DLD1 (cell line): ENCODE measurements around the gene WNT3A.
"Not testable (repeated sequence)": the region's sequence is repeated elsewhere in the genome, so short reads cannot be mapped to it uniquely, and the experiment has no call there.

Experiments used
- in situ Hi-C: cut with HindIII; loops from 2 replicates; pipeline ENCODE4 v1.10.0; 2017; ENCODE audit warnings: low sequenced_read_pairs

Gene WNT3A

GRCh38 chr1:228010921-228011320 is 4.1 kb downstream of the WNT3A start:
- in situ Hi-C loops: no loop called here

GRCh38 chr1:228011721-228012311 is 5.0 kb downstream of the WNT3A start:
- in situ Hi-C loops: no loop called here

- in situ Hi-C loops: no loop called here
Observed at GRCh38 chr1:228012555-228012954, 5.8 kb downstream of the WNT3A start.

- in situ Hi-C loops: no loop called here
Observed at GRCh38 chr1:228013131-228013934, 6.5 kb downstream of the WNT3A start.

GRCh38 chr1:228013935-228014930 is 7.4 kb downstream of the WNT3A start:
- in situ Hi-C loops: no loop called here

GRCh38 chr1:228015276-228016180 is 8.7 kb downstream of the WNT3A start:
- in situ Hi-C loops: no loop called here

- in situ Hi-C loops: no loop called here
Observed at GRCh38 chr1:228016181-228016510, 9.3 kb downstream of the WNT3A start.

- in situ Hi-C loops: no loop called here
Observed at GRCh38 chr1:228016653-228017355, 10.0 kb downstream of the WNT3A start.

GRCh38 chr1:228017356-228018124 is 10.7 kb downstream of the WNT3A start:
- in situ Hi-C loops: no loop called here

GRCh38 chr1:228018125-228018398 is 11.3 kb downstream of the WNT3A start:
- in situ Hi-C loops: no loop called here

GRCh38 chr1:228018961-228019721 is 12.3 kb downstream of the WNT3A start:
- in situ Hi-C loops: no loop called here

GRCh38 chr1:228019722-228020083 is 12.9 kb downstream of the WNT3A start:
- in situ Hi-C loops: not testable (repeated sequence)

GRCh38 chr1:228020686-228021354 is 14.0 kb downstream of the WNT3A start:
- in situ Hi-C loops: no loop called here

GRCh38 chr1:228021355-228022030 is 14.7 kb downstream of the WNT3A start:
- in situ Hi-C loops: no loop called here

- in situ Hi-C loops: no loop called here
Observed at GRCh38 chr1:228022571-228023293, 15.9 kb downstream of the WNT3A start.

GRCh38 chr1:228023294-228023639 is 16.5 kb downstream of the WNT3A start:
- in situ Hi-C loops: no loop called here

GRCh38 chr1:228029281-228029680 is 22.5 kb downstream of the WNT3A start:
- in situ Hi-C loops: no loop called here
